LNCAP (cell line): ENCODE measurements around the gene EEF2KMT.

Experiments
- TF ChIP-seq, protein P1 (sequence below): fragments of 450-650 bp; IDR thresholded peaks from 2 replicates; pipeline ENCODE4 v1.5.1; 2017; ENCODE audit warnings: mild to moderate bottlenecking

The EEF2KMT gene

DNA sequence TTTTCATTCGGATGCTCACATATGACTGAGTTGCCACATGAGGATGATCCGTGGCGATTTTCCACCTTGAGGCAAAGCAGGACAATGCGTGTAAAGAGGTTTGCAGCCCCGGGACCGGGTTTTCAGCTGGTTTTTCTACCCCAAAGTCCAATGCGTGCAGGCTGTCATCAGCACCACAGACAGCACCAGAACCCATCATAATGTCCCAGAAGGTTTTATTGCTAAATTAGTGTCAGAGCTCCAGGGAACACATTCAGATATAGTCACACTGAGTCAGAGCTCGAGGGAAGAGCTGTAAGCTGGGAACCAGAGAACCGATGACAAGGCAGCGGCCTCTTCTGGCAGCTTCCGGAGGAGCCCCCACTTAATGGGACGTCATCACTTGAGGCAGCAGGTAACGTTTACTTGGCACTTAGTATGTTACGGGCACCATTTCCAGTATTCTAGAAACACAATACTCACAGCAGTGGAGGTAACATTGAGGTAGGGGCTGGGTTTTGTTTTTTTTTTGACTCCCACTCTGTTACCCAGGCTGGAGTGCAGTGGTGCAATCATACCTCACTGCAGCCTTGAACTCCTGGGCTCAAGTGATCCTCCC is 54.9 kb downstream of the EEF2KMT start:
- TF ChIP-seq, protein P1, sequence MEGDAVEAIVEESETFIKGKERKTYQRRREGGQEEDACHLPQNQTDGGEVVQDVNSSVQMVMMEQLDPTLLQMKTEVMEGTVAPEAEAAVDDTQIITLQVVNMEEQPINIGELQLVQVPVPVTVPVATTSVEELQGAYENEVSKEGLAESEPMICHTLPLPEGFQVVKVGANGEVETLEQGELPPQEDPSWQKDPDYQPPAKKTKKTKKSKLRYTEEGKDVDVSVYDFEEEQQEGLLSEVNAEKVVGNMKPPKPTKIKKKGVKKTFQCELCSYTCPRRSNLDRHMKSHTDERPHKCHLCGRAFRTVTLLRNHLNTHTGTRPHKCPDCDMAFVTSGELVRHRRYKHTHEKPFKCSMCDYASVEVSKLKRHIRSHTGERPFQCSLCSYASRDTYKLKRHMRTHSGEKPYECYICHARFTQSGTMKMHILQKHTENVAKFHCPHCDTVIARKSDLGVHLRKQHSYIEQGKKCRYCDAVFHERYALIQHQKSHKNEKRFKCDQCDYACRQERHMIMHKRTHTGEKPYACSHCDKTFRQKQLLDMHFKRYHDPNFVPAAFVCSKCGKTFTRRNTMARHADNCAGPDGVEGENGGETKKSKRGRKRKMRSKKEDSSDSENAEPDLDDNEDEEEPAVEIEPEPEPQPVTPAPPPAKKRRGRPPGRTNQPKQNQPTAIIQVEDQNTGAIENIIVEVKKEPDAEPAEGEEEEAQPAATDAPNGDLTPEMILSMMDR: no peak

- TF ChIP-seq, protein P1: no peak
Measured at GRCh38 chr16:5041600-5042133, 55.9 kb downstream of the EEF2KMT start.

DNA sequence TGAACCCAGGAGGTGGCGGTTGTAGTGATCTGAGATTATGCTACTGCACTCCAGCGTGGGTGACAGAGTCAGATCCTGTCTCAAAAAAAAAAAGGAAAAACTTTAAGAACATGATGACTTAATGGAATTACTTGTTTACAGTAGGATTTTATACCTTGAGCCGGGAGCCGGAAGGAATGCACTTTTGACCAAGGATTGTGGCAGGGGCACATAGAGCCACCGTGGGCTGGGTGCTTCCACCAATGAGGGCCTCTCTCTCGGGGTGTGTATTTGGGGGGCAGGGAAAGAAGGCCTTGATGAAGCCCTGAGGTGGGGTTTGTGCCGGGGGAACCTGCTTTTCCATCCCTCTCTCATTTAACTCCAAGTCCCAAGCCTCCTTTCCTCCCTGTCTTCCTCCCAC is 57.1 kb downstream of the EEF2KMT start:
- TF ChIP-seq, protein P1: no peak

DNA sequence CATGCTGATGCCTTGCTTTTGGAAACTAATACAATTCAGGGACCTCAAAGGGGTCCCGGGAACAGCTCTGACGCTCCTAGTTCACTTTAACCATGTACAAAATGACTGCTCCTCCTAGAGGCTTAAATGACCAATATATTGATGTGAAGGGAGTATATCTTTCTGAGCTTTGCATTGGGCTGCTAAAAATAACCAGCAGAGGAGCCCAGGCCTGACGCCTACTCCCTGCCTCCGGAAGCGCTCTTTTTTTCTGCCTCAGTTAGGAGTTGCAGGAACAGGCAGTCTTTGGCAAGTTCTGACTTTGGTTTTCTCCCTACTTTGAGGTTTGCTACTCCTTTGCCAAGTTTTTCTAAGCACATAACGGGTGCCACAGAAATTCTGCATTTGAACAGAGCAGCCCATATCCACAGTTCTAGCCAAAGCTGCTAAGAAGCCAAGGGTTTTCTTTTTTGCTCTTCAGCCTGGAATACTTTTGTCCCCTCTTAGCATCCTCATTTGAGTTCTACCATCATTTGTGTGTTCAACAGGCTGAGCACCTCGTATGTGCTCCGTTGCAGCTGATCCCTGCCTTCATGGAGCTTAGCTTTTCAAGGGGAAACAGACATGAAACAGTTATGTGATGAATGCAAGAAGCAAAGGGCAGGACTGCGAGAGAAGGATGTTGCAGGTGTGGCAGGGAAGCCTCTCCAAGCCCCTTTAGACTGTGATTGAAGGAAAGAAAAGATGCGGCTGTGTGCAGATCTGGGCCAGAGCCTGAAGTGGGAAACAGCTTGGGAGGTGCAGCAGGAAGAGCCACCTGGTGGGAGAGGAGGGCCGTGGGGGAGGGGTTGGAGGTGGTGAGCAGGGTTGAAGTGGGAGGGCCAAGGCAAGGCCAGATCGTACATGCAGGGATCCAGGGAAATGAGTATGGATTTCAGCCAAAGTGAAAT is 61.1 kb downstream of the EEF2KMT start:
- TF ChIP-seq, protein P1: no peak

DNA sequence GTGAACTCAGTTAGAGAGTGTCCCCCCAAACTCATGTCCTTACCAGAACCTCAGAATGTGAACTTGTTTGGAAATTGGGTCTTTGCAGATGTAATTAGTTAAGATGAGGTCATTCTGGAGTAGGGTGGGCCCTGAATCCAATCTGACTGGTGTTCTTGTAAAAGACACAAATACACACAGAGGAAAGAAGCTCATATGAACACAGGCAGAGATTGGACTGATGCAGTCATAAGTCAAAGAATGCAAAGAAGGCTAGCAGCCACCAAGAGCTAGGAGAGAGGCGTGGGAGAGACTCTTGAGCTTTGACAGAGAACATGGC is 61.7 kb downstream of the EEF2KMT start:
- TF ChIP-seq, protein P1: no peak
